NCI-H748 (cell line): Measurements from ENCODE around the gene HCN3.
A peak's percentile ranks its signal among the peaks of the same experiment; 100 is the strongest.
"Not testable (repeated sequence)": the region's sequence is repeated elsewhere in the genome, so short reads cannot be mapped to it uniquely, and the experiment has no call there.

Experiments
- DNase-seq: peaks from one replicate; lab custom pipeline; 2025; ENCODE audit not compliant: unreplicated experiment; lab: John Stamatoyannopoulos, UW

HCN3 gene

GRCh38 chr1:155282488-155283091 is 5.3 kb downstream of the HCN3 start:
- DNase-seq = no peak

DNA sequence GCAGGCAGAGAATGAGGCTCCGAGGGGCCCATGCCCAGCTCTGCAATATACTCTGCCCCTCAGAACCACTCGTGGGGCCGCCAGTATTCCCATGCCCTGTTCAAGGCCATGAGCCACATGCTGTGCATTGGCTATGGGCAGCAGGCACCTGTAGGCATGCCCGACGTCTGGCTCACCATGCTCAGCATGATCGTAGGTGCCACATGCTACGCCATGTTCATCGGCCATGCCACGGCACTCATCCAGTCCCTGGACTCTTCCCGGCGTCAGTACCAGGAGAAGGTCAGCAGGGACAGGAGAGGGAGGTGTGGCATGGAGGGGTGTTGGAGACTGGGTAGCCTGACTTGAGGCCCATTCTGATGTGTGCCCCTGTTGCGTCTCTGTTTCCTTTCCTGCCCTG is 7.2 kb downstream of the HCN3 start:
- DNase-seq = no peak

DNA sequence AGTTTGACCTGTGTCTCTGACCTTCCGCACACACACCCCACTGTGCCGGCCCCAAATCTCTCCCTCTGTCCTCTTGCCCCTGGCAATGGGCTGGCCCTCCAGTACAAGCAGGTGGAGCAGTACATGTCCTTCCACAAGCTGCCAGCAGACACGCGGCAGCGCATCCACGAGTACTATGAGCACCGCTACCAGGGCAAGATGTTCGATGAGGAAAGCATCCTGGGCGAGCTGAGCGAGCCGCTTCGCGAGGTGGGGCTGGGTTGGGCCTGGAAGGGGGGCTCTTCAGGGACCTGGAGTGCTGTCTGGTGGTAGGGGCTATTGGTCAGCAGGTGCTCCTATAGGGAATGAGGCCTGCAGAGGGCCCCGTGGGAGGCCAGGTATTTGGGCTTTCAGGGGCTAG is 7.8 kb downstream of the HCN3 start:
- no peak for DNase-seq

GRCh38 chr1:155285631-155286044 is 8.4 kb downstream of the HCN3 start:
- DNase-seq = no peak

DNA sequence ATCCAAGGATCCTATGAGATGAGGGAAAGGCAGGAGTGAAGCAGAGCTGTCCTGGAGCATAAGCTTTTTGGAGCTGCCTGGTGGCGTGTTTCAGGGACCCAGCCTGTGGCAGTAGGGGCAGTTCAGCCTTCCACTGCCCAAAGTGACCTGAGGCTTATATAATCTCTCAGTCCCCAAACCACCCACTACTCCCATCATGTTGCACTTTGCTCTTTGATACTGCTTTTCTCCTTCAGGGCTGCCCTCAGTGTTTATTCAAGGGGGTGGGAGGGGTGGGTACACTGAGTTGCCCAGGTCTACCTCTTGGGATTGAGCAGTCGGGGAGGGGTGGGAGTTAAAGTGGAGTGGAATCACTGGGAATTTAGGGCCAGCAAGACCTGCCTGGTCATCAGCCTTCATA is 9.3 kb downstream of the HCN3 start:
- no peak for DNase-seq

DNA sequence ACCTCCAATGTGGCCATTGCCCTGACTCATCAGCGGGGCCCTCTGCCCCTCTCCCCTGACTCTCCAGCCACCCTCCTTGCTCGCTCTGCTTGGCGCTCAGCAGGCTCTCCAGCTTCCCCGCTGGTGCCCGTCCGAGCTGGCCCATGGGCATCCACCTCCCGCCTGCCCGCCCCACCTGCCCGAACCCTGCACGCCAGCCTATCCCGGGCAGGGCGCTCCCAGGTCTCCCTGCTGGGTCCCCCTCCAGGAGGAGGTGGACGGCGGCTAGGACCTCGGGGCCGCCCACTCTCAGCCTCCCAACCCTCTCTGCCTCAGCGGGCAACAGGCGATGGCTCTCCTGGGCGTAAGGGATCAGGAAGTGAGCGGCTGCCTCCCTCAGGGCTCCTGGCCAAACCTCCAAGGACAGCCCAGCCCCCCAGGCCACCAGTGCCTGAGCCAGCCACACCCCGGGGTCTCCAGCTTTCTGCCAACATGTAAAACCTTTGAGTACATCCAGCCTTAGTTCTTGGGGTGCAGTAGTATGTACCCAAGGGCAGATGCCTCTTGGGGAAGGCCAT is 10.8 kb downstream of the HCN3 start:
- DNase-seq = no peak

DNA sequence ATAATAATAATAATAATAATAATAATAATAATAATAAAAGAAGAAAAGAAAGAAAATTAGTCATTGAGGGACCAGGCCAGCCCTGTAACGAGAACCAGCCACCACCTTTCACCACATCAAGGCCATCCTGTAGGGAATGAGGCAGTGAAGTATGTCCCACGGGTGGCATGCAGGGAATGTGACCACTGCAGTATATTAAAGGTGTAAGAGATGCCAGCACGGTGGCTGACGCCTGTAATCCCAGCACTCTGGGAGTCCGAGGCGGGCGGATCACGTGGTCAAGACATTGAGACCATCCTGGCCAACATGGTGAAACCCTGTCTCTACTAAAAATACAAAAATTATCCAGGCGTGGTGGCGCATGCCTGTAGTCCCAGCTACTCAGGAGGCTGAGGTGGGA is 13.7 kb downstream of the HCN3 start:
- not testable (repeated sequence) for DNase-seq

GRCh38 chr1:155293086-155293749 is 16.0 kb downstream of the HCN3 start:
- DNase-seq = no peak

GRCh38 chr1:155294520-155295182 is 17.4 kb downstream of the HCN3 start:
- DNase-seq = no peak

GRCh38 chr1:155295183-155295941 is 18.1 kb downstream of the HCN3 start:
- no peak for DNase-seq

DNA sequence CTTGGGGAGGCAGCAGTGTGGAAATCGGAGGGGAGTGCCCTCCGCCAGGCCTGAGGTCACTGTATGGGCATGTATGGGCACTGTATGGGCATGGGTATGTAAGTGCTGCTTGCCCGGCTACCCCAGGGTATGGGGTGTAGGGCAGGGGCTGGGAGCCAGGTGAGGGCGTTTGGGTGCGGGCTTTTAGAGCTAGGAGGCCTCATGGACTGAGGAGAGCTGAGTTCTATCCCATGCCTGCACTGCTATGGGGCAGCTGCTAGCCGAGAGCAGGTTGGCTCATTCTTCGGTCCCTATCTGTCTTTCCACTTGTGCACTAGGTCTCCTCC is 18.6 kb downstream of the HCN3 start:
- DNase-seq = no peak

DNA sequence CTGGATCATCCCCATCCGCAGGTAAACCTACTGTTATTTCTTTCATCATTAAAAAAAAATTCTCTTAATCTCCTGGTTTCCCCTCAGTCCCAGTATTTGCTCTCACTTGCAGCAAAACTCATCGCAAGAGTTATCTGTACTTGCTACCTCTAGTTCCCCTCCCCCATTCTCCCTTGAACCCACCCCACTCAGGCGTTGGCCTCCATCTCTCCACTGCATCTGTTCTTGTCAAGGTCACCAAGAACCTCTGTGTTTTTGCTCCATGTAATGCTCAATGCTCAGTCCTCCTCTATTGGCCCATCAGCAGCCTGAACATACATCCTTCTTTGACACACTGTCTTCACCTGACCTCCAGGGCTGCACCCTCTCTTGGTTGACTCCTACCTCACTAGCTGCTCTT is 19.4 kb downstream of the HCN3 start:
- no peak for DNase-seq

DNA sequence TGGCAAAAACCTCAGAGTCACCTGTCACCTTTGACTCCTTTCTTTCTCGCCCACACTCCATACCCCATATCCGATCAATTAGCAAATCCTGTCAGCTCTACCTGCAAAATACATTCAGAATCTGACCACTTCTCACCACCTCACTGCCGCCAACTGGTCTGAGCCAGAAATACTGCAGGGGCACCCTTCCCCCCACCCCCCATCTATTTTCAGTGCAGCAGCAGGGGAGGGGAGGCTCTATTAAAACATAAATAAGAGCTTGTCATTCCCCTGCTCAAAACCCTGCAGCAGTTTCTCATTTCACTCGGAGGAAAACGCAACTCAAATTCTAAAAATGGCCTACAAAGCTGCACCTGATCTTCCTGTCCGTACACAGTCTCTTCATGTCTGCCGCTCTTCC is 20.1 kb downstream of the HCN3 start:
- DNase-seq = no peak

DNA sequence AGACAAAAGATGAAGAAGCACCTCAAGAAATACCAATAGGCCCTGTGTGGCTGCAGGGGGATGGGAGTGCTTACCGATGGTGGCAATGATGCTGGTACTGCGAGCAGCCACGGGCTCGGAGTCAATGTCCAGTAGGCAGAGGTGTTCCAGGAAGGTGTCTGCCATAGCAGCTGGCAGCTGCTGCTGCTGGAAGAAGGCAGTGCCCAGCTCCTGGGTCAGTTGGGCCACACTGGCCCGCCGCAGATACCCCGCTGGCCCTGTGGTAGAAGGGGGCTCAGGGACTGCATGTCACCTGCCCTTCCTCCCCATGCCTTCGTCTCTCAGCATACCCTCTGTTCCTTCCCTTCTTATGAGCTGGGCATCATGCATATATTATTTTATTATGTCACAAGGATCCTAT is 22.8 kb downstream of the HCN3 start:
- no peak for DNase-seq

GRCh38 chr1:155300553-155301329 is 23.5 kb downstream of the HCN3 start:
- DNase-seq = no peak

GRCh38 chr1:155301342-155301841 is 24.1 kb downstream of the HCN3 start, which contains the start of gene PKLR:
Gene PKLR (minus strand): TSS chr1:155301438. CDS start chr1:155301395, 43 bp downstream.
- no peak for DNase-seq

DNA sequence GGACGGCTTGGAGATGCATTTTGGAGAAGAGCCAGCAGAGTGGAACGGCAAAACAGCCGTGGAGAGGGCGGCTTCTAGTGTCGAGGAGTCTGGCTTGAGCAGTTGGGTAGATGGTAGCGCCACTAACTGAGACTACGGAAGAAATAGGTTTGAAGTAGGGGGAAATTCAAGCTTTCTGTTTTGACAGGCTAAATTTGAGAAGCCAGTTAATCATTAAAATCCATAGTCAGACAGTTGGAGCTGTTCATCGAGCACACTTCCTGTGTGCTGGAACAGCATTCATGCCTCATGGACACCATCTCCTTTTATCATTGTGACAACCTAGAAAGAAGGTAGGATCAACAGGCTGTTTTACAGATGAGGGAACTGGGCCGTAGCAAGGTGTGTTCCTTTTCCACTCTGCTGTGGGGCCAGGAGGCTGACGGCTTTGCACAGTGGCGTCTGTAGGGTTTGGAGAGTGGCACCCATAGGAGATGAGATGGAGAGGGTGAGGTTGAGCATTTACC is 27.3 kb downstream of the HCN3 start:
- DNase-seq = no peak

DNA sequence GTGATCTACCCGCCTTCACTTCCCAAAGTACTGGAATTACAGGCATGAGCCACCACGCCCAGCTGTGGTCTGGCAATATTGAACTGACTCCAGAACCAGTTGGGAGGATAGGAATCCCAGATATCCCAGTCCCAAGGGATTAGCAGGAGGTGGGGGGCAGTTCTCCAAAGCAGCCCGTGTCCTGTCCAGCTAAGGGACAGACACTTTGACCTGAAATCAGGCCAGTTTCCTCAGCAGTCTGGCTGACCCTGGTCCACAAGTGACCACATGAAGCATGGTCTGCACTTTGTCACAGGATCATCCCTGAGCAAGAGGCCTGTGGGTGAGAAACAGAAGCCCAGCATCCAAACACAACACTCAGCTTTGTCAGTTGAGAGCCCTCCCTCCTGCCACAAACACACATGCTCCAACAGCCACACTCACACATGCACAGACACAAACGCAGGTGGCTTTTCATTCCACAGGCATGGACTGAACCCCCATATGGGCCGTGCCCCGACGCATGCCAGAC is 28.7 kb downstream of the HCN3 start:
- no peak for DNase-seq

DNA sequence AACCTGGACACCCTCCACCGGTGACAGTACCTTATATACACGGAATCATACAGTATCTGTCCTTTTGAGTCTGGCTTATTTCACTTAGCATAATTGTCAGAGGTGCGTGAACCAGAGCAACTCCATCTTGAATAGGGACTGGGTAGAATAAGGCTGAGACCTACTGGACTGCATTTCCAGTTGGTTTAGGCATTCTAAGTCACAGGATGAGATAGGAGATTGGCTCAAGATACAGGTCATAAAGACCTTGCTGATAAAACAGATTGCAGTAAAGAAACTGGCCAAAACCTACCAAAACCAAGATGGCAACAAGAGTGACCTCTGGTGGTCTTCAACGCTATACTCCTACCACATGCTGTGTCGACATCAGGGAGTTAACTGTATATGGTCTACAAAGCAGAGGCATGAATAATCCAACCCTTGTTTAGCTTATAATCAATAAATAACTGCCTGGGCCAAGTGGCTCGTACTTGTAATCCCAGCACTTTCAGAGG is 30.0 kb downstream of the HCN3 start:
- DNase-seq = peak; percentile 21
